ENCODE results near the gene HSPG2.
"Not testable (repeated sequence)": the region's sequence is repeated elsewhere in the genome, so short reads cannot be mapped to it uniquely, and the experiment has no call there.

- TF ChIP-seq CTCF (IDR thresholded peaks at IDR 0.05); POLR2AphosphoS5 (IDR thresholded peaks at IDR 0.05; ENCODE audit: low read depth, low read length); REST (IDR thresholded peaks at IDR 0.05; ENCODE audit: insufficient read depth in 1 of 2, low read depth in 2 of 2, low read length in 1 of 2); SIN3A (IDR thresholded peaks at IDR 0.05; ENCODE audit: borderline replicate concordance, insufficient read depth, low read depth, low read length): not testable (repeated sequence)
These were observed 39.7 kb upstream of the HSPG2 start, which contains the start of gene CELA3B for GRCh38 chr1:21976703-21977239.

Data from Panc1 (cell line).